D341Med (cell line): ENCODE measurements around the gene GBX2.
"Not testable (repeated sequence)": the region's sequence is repeated elsewhere in the genome, so short reads cannot be mapped to it uniquely, and the experiment has no call there.

Experiments used
- DNase-seq: peaks from one replicate; pipeline ENCODE4 v3.0.0; 2012; ENCODE audit warnings: low spot score

The GBX2 gene

DNA sequence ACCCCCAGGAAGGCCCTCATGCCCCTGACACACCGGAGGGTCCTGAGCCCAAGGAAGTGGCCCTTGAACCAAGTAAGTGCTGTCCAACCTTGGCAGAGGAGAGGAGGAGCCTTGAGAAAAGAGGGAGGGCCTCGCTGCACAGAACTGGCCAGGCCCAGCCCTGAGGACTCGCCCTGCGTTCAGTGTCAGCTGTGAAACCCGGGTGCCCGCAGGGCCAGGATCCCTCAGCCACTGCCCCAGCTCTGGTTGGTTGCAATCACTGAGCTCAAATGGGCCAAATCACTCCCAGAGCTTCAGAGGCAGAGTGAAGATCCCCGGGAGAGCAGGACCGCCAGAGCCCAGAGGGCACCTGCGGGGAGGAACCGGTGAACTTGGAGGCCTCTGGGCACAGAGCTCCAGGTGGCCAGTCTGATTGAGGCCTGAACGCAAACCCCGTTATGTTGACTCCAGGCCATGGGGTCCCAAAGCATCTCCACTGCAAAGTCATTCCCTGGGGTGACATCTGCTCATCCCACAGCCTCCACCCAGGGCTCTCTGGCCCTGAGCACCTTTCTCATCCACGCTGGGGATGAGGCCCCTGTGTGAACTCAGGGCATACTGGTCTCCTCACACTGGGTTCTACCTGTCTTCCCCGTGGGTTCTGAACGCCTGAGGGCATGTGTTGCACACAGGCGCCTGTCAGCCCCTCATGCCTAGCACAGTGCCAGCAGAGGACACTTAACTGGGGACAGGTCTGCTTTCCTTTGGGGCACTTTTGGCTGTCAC, 11.9 kb downstream of the GBX2 start:
- DNase-seq, result no peak

DNA sequence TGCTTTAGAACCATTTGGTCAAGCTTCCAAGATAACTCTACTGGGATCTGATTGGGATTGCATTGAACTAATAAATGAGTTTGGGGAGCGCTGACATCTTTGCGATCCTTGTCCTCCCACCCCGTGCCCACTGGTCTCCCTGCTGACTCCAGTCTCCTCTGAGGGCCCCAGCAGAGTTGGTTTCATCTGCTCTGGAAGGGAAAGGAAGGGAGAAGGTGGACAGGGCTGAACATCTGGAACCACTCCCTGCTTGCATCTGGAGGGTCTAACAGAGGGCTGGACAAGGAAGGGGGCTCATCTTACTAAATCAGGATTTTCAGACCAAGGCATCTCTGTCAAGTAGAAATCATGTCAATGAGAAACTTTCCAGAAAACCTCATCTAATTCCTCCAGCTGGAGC, 12.8 kb downstream of the GBX2 start:
- no peak for DNase-seq

DNA sequence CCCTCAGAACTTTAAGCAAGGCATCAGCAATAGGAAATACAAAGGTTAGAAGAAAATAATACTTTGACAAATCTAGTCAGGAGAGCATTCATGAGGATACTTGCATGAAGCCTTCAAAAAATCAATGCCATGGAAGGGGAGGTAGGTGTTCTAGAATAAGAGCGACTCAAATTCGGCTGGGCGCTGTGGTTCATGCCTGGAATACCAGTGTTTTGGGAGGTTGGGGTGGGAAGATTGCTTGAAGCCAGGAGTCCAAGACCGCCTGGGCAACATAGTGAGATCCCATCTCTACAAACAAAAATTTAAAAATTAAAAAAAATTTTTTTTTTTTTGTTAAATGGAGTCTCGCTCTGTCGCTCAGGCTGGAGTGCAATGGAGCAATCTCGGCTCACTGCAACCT, 21.8 kb downstream of the GBX2 start:
- DNase-seq, result no peak

DNA sequence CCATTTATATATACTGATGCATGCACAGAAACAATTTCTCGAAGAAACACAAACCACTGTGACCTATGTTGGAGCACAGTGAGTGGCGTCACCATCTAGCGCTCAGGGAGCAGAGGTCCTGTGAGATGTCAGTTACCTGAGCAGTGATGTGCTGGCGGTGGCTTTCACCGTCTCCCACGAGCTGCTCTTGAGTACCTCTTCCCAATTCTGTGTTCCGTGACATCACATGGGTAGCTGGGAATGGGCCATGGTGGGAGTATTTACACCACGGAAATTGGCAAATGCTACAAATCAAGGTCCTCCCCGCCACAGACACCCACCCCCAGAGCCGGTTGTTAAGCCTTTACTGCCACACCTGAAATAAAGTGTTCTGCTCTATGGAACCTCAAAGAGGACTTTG, 24.4 kb downstream of the GBX2 start:
- no peak for DNase-seq

DNA sequence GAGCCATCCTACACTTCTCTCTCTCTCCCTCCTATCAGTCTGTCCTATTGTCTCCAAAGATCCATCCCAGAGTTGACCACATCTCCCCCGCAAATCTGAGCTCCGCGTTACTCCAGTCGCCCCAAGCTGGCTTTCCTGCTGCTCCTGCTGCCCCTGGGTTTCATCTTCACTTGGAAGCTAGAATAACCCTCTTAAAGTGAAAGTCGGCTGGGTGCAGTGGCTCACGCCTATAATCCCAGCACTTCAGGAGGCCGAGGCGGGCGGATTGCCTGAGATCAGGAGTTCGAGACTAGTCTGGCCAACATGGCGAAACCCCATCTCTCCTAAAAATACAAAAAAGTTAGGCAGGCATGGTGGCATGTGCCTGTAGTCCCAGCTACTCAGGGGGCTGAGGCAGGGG, 26.6 kb downstream of the GBX2 start:
- not testable (repeated sequence) for DNase-seq

DNA sequence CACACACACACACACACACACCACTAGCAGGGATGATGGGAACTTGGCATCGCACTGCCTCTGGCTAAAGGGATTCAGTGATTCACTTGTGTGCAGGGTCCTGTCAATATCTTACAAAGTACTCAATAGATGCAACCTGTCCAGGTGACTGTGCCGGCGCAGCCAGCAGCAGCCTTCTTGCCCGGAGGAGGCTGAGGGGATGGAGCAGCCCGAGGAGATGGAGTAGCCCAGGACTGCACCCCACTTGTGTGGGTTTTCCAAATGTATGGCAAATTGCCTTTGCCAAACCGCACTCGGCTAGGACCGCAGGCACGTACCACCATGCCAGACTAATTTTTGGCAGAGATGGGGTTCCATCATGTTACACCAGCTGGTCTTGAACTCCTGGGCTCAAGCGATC, 31.1 kb downstream of the GBX2 start:
- DNase-seq, result no peak

DNA sequence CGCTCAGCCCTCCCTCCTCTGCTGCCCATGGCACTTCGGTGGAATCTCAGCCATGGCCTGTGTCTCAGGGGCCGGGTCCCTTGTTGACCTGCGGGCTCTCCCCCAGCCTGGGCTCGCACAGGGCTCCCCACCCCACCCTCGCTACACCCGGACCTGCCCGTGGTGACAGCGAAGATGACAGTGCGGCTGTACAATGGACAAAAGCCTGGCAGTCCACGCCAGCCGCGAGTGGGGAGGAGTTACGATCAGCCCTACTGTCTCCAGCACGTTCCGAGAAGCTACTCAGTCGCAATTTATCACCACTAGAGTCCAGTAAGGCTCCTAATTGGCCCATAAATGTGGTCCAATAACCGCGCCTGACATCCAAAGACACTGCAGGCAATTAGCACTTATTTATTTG, 31.6 kb downstream of the GBX2 start:
- DNase-seq, result no peak

DNA sequence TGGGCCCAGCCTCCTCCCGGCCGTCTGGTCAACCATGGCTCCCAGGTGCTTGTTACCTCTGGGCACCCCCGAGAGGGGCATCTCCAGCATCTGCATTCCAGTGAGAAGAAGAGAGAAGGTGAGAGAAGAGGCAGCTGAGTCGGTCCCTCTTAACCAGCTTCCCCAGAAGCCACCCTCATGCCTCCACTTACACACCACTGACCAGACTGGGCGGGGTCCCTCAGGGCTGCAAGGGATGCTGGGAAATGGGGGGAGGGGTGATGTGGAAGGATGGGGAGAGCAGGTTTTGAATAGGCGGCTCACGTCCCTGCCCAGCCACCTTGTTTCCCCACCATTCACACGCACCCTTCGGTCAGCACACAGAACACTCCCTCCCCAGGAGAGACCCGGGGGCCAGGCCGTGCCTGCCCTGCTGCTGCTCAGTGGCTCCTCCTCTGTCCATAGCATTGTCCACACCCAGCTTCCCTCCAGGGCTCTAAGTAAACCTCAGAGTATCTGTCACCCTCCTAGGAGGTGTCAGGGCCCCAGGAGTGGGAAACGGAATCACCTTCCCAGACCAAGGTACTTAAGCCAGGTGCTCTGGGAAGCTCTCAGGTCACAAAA, 34.7 kb downstream of the GBX2 start:
- DNase-seq, result no peak

DNA sequence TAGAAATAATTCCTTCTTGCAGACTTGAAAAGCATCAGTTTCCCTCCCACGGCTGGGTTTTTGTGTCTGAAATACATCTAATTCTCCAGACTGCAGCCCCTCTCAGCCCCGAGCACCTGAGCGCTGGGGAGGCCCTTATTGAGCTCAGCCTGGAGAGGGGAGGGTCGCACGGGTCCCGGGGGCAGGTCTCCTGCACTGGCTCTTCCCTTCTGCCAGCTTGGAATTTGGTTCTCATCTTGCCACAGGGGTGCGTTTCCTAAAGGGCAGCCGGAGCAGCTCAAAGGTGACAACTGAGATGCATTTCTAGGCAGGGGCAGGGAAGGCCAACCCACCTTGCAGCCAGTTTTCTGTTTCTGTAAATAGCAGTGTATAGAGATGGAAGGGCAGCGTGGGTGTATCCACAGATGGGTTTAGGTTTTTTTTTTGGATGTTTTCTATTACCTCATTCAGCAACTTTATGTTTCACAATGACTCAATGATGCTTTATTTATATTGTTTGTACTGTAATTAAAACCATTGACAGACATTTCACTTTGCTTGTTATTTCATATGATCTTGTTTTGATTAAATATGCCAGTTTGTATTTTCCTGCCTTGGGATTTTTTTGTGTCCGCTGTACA, 37.0 kb downstream of the GBX2 start:
- DNase-seq, result no peak

DNA sequence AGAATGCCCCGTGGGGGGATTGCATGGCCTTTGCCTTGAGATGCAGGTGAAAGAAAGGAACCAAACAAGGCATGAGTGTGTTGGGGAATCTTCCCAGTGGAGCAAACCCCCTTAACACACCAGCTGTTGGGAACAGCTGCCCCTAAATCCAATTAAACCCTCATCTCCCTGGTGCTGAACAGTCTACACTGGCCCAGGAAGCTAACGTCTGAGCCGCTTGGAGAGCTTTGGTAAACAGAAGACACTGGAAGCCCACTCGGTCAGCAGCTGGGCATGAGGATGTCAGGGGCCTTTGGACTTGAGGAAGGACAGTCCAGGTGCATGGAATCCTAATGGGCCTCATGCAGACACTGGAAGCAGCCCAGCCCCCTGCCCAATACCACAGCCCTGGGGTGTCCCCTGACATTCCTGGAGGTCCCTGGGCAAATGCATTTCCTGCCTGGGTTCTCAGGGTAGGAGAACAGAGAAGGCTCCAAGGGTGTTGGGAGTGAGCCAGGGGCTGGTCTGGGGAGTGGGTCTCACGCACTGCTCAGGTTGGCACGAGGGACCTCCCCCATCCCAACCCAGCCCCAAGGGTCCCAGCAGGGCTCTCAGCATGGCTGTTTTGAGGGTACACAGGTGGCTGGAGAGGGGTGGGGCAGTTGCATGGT, 37.7 kb downstream of the GBX2 start:
- no peak for DNase-seq

DNA sequence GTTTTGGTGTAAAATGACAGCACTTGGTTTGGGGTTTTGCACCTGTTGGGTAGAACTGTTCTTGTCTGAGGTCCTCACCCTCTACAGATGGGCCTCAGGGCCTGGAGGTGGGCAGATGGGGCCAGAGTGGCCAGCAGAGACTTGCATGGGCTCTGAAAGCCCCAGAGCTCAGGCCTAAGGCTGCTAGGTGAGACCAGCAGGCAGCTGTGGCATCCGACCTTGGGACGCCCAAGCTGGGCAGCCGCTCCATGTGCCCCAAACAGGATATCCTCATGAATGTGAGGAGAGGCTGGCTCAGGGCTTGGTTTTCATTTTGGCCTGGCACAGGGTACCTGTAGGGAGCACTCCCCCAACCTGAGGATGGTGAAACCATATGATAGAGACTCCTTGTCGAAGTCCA, 38.3 kb downstream of the GBX2 start:
- DNase-seq, result no peak

DNA sequence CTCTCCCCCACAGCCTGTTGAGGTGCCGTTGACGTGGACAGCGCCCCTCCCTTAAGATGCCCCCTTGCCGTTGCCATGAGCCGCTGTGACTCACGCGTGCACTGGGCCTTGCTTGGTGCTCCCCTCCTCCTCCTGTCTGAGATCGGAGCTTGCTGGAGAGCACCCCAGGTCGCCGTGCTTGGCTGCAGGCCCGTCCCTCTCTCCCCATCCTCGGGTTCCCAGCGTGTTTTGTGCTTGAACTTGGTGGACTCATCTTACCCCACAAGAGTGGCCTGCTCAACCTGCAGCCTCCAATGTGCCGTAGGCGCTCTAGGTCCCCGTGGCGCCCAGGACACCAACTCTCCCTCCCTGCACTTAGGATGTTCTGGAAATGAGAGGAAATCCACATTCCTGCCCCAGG, 39.9 kb downstream of the GBX2 start:
- no peak for DNase-seq

DNA sequence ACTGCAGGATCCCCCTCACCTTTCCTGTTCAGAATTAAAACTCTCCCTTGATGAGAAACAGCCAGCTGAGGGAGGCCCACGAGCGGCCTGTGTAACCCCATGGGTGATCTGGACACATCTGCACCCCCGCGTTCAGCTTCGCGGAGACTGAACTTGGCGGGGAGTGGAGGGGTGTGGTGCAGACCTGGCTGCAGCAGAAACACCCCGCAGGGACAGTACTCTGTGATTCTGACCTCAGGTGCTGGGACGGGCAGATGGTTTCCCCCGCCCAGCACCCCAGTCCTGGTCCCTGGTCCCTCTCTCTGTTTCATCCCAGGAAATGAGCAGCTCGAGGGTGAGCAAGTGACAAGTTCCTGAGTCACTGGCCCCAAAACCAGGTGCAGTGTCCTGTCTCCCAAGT, 41.2 kb downstream of the GBX2 start:
- no peak for DNase-seq

DNA sequence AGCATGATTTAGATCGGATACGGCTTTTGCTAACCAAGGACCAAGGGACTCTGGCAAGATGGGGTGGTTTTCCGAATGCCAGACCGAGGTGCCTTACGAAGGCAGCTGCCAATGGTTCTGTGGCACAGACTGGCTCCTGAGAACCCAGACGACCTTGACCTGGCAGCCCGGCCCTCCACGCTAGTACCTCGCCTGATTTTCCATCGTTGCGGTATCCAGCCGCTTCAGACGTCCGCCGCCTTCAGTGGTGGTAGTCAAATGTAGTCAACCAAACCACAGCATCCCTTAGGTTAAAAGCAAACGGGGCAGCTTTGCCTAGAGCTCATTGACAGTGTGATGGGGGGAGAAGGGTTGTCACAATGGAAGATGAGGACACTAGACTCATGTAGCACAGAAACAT, 42.6 kb downstream of the GBX2 start:
- DNase-seq, result no peak

DNA sequence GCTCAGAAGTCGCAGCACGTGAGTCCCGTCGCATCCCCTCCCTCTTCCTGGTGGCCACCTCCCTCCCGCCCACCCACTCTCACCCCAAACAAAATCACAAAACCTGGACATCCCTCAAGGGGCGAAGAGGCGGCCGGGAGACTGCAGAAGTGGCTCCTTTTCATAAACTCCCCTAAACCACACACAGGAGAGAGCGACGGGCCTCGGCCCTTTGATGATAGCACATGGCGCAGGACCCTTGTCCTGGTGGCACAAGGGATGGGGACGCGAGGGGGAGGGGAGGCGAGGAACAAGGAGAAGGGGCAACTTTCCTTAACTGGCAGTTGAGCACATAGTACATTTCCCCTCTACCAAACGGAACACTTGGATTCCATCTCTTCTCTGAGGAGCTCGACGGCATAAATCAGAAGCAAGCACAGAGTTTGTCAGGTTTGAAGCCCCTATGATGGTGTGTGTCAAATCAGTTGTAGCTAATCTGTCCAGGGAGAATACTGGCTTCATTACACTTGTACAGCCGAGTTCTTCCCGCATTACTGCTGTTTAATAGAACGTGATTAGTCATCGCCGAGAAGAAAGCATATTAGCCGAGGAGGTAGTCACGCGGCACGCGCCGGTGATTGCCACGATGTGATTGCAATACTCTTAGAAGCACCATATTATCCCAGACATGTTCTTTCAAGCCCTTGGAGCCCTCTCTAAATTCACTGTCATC, 43.8 kb downstream of the GBX2 start:
- no peak for DNase-seq

DNA sequence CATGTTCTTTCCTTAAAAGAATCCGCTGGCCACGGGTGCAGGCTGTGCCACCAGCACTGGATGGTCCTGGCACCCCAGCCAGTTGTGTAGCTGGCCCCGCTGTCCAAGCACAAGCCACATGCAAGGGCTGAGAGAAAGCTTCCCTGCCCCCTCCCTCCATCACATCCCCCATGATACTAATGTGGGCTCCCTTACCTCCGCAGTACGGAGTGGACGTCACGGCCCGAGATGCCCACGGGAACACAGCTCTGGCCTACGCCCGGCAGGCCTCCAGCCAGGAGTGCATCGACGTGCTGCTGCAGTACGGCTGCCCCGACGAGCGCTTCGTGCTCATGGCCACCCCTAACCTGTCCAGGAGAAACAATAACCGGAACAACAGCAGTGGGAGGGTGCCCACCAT, 44.5 kb downstream of the GBX2 start:
- no peak for DNase-seq

DNA sequence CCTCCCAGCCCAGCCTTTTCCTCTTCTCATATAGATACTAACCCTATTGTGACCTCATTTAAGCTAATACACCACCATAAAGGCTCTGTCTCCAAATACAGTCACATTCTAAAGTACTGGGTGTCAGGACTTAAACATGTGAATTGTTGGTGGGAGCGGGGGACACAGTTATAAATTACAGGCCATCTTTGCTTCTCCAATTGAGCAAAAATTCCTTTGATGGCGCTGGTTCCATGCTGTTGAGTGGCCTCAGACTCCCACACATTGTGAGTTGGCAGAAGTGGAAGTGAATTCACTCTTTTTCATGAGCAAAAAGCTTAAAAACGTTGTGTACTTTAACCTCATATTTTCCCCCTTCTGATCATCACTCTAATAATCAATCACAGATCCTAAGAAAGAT, 46.0 kb downstream of the GBX2 start:
- no peak for DNase-seq

DNA sequence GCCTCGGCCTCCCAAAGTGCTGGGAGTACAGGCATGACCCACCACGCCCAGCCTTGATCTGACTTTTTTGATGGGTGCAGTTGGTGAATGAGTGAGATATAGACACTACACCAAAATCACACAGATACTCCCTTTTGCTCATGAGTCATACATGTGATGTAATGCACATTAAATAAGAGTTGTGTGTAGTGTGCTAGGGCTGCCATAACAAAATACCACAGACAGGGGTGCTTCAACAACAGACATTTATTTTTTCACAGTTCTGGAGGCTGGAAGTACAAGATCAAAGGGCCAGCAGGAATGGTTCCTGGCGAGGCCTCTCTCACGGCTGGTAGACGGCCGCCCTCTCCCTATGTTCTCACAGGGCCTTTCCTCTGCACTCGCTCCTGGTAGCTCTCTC, 46.6 kb downstream of the GBX2 start:
- no peak for DNase-seq

DNA sequence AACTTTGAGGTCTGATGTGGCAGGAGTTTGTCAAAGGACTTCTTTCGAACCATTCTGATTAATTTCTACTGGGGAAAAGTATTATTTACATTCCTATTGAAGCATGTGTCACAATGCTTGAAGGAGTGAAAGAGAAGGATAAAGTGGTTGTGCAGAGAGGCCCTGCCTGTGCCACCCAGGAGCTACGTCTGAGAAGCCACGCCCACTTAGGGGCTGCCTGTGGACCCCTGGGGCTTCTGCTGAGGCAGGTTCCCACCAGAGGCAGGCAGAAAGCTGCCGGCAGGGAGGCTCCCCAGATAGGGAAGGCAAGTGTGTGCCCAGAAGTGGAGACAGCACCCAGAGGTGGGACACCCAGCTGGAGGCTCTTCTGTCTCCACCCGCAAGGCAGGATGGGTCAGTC, 47.4 kb downstream of the GBX2 start:
- DNase-seq, result no peak

DNA sequence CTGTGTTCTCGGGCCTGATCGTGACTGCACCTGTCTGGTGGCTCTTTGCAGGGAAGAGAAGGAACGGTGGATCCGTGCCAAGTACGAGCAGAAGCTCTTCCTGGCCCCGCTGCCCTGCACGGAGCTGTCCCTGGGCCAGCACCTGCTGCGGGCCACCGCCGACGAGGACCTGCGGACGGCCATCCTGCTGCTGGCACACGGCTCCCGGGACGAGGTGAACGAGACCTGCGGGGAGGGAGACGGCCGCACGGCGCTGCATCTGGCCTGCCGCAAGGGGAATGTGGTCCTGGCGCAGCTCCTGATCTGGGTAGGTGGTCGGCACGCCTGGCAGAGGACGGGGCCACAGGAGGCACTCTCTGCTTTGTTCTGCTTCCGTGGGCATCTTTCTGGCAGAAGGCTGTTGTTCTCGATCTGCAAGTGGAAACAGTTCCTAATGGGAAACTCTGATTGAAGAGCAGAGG, 48.0 kb downstream of the GBX2 start:
- no peak for DNase-seq

DNA sequence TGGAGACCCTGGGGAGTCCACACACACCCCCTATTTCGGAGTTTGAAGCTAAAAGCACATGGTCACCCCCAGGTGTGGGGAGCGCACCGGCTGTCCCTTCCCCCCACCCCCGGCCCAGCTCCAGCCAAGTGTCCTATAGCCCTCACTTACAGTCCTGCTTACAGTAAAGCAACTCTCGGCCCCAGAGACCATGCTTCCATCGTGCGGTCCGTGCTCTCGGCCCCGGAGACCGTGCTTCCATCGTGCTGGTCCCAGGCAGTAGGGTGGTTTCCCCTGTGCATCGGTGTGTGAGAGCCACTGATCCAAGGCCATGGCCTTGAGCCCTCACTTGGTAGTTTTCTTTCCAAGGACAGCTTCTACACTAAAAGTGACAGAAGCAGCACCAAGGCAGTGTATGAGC, 48.7 kb downstream of the GBX2 start:
- no peak for DNase-seq

DNA sequence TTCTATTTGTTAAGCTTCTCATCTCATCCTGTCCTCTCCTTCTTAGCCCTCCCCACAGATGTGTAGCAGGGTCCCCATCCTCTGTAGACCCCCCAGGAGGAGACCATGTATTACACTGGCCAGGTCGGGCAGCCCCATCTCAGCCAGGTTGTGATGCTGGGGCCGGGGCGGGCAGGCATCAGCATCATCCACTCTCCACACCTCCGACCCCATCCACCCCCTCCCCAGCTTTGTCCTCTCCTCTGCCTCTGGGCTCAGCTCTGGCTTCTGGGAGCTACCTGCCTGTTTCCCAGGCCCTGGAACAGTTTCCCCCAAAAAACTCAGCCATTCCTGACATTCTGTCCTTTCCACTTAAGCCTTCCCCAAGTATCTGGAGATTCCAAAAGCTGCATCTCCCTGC, 49.2 kb downstream of the GBX2 start:
- no peak for DNase-seq

DNA sequence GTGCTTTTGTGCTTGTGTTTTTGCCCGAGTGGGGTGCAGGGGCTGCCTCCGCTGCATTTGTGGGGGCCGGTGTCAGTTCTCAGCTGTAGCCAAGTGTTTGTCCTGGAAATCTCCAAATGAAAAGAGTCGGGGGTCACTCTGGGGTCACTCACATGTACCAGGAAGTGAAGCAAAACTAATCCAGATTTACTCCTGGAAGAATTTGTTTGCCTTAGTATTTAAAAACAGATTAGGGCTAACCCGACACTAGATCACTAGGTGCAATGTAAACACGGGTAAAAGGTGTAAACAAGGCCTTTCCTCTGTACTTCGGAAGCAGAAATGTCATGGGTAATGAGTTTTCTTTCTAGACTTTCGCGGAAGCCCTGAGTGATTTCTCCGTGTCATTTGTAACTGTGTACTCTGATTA, 50.3 kb downstream of the GBX2 start:
- DNase-seq, result no peak
